Fibroblast of peridontal ligament (primary cell): ENCODE measurements around the gene GPAT3.
"Not testable (repeated sequence)": the region's sequence is repeated elsewhere in the genome, so short reads cannot be mapped to it uniquely, and the experiment has no call there.

Experiments used
- DNase-seq: peaks from one replicate; pipeline ENCODE4 v3.0.0-alpha.2; 2010; ENCODE audit errors: extremely low read depth

Gene GPAT3

DNA sequence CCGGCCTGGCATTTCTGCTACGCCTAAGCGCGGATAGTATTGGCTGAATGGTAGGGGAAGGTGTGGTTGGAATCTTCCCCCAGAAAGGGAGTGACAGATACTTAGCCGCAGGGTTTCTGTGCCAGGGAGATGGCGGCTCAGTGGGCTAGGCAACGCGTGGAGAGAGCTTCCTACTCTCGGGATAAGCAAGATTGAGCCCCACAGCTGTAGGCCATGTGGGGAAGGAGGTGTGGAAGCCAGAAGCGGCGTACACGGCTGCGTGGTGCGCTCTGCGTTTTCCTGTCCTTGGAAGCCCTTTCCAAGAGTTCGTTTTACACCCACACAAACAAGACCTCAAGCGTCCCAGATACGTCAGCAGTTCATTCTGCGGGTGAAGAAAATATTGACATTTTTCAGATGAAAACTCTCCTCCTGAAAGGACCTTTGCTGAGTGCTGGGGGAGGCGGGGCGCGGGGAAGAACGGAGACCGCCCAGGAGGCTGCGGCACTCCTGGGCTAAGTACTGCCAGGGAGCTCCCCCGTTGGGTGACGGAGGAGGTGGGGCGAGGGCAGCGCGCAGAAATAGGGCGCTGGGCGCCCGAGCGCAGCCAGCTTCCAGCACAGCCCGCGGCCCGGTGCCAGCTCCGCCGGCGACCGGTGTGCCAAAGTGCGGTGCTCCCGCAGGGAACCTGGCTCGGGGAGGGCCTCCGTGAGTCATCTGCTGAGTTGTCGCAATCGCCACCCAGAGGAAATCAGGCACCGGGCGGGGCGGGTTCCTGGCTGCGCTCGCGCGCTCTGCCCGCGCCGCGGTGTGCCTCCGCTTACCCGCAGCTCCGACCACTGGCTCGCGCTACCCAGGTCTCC is at the start of gene GPAT3:
Gene GPAT3 (plus strand): TSS at position 589 of the 842 bp plus-strand sequence. CDS start 515 bp downstream, outside the sequence.
- DNase-seq, result peak; percentile 69

DNA sequence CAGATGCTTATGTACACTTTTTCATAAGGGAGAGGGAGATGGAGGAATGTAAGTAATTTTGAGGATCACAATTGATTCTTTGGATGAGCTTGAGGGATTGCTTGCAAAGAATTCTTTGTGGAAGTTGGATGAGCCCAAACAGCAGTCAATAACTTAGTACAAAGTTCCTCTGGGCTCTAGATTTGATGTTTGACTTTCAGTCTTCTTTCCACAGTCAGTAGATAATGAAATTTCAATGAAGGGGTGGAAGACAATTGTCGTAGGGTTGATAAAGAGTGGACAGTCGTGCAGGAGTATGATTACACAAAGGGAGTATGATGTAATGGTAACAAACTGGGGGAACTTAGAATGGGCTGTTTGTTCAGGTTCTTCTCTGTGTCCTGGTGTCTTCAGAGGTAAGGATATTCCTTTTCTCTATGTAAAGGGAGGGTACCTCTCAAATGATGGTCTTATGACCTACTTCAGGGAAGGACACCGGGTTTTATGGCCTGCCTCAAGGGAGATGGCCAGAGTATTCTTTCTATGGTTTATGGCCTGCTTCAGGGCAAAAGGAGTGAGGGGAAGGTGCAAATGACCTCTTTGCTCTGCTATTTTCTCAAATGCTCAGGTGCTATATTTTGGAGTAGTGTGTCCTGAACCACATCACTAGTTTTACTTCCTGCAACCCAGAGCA is 49.3 kb upstream of the GPAT3 start:
- no peak for DNase-seq

GRCh38 chr4:83489711-83490326 is 46.1 kb upstream of the GPAT3 start:
- no peak for DNase-seq

GRCh38 chr4:83490876-83491450 is 44.9 kb upstream of the GPAT3 start:
- peak; percentile 36 for DNase-seq

GRCh38 chr4:83496085-83496917 is 39.6 kb upstream of the GPAT3 start:
- not testable (repeated sequence) for DNase-seq

GRCh38 chr4:83498187-83498586 is 37.7 kb upstream of the GPAT3 start:
- DNase-seq, result no peak

DNA sequence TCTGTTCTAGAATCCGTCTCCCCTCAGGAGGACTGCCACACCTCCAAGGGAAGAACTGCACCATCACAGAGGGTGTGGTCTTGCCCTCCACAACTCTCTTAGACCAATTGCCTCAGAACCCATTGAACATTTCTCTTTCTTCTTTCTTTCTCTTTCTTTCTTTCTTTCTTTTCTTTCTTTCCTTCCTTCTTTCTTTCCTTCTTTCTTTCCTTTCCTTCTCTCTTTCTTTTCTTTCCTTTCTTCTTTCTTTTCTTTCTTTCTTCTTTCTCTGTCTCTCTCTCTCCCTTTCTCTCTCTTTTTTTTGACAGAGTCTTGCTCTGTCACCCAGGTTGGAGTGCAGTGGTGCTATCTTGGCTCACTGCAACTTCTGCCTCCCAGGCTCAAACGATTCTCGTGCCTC is 34.2 kb upstream of the GPAT3 start:
- DNase-seq, result not testable (repeated sequence)

GRCh38 chr4:83503974-83504373 is 31.9 kb upstream of the GPAT3 start:
- no peak for DNase-seq

GRCh38 chr4:83504503-83504902 is 31.4 kb upstream of the GPAT3 start:
- DNase-seq, result no peak

GRCh38 chr4:83504996-83505395 is 30.9 kb upstream of the GPAT3 start:
- DNase-seq, result no peak

- DNase-seq, result peak; percentile 70
Measured at GRCh38 chr4:83509156-83509585, 26.7 kb upstream of the GPAT3 start.

GRCh38 chr4:83510442-83510841 is 25.5 kb upstream of the GPAT3 start:
- DNase-seq, result no peak

- DNase-seq, result peak; percentile 43
Measured at GRCh38 chr4:83516042-83516772, 19.7 kb upstream of the GPAT3 start.

DNA sequence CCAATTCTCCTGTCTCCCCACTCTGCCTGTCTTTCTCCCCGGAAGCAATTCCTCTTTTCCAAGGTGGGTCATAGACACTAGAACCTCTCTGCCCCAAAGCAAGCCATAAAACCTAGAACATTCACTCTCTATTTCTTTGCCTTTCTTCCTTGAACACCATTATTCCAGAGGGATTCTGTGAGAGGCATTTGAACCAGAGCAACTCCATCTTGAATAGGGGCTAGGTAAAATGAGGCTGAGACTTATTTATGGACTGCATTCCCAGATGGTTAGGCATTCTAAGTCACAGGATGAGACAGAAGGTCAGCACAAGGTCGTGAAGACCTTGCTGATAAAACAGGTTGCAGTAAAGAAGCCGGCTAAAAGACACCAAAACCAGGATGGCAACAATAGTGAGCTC is 13.7 kb upstream of the GPAT3 start:
- DNase-seq, result no peak

DNA sequence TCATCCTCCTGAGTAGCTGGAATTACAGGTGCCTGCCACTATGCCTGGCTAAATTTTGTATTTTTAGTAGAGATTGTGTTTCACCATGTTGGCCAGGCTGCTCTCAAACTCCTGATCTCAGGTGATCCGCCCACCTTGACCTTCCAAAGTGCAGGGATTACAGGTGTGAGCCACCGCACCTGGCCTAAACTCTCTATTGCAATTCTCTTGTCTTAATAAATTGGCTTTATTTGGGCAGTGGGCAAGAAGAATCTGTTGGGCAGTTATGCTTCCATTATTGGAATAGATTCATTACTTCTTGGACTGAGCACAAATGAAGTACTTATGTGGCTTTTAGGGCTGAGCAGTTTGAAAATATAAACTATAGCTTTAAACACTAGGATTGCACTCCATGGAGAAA is 8.2 kb upstream of the GPAT3 start:
- DNase-seq, result no peak

GRCh38 chr4:83536362-83537272 is 709 bp downstream of the GPAT3 start:
- no peak for DNase-seq

DNA sequence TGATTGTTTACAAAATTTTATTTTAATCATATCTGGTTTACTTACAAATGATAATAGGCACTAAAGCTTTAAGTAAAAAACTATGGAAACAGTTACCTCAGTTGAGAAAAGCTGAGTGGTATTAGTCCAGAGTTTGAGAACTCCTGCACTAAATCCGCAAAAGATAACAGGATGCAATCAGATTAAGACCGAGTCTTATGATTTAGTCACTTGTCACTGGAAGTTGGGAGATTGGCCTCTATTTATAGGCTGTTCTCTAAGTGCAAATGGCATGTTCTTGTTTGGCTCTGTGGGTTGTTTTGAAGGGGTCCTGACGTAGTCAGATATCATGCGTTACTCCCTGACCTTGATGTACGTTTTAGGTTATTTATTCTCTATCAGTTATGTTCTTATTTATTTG is 6.3 kb downstream of the GPAT3 start:
- DNase-seq, result no peak

GRCh38 chr4:83546786-83547185 is 10.9 kb downstream of the GPAT3 start:
- DNase-seq, result no peak

GRCh38 chr4:83548151-83548905 is 12.4 kb downstream of the GPAT3 start:
- peak; percentile 97 for DNase-seq
